Measurements from ENCODE around the gene MAGEB18.

DNA sequence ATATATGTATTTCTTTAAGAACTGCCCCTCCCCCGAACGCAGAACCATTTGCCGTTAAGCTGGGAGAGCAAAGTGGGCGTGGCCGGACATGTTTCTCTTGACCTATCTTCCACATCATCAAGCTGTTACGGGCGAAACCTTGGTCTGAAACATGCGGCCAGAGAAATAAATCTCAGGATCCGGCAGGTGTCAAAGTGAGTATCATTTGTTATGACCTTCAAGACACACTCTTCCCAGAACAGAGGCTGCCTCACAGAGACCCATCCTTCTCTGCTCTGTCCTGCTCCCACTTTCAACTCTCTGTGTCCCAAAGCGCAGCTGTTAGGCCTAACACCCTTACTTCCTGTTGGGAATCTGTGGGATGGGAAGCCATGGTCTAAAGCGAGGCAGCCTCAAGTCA is at the start of gene MAGEB18:
- TF ChIP-seq, protein P1, sequence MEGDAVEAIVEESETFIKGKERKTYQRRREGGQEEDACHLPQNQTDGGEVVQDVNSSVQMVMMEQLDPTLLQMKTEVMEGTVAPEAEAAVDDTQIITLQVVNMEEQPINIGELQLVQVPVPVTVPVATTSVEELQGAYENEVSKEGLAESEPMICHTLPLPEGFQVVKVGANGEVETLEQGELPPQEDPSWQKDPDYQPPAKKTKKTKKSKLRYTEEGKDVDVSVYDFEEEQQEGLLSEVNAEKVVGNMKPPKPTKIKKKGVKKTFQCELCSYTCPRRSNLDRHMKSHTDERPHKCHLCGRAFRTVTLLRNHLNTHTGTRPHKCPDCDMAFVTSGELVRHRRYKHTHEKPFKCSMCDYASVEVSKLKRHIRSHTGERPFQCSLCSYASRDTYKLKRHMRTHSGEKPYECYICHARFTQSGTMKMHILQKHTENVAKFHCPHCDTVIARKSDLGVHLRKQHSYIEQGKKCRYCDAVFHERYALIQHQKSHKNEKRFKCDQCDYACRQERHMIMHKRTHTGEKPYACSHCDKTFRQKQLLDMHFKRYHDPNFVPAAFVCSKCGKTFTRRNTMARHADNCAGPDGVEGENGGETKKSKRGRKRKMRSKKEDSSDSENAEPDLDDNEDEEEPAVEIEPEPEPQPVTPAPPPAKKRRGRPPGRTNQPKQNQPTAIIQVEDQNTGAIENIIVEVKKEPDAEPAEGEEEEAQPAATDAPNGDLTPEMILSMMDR (IDR thresholded peaks at IDR 0.05): no peak
- TF ChIP-seq POLR2A (IDR thresholded peaks at IDR 0.05): no peak
